GM19035 (cell line): Measurements from ENCODE around the gene PBX4.

Source experiments
- ATAC-seq: cut with Tn5 transposase; IDR thresholded peaks from one replicate; pipeline ENCODE4 v1.9.1; 2021; ENCODE audit not compliant: unreplicated experiment

Gene PBX4

DNA sequence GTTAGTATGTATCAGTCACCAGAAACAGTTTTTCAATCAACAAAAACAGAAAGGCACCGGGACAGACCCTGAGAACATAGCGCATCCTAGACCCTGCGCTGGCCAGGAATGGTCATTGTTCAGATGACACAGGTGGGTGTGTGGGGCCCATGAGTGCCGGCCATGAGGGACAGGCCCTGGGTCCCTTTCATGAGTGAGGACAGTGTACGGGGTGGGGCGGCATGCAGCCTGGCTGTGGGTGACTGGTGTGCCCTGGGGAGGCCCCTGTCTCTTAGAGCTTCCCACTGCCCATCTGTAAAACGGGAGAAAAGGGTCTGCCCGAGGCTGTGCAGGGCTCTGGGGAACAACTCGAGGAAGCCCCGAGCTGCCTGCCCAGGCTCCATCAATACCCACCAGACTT is 25.8 kb downstream of the PBX4 start:
- ATAC-seq = no peak

DNA sequence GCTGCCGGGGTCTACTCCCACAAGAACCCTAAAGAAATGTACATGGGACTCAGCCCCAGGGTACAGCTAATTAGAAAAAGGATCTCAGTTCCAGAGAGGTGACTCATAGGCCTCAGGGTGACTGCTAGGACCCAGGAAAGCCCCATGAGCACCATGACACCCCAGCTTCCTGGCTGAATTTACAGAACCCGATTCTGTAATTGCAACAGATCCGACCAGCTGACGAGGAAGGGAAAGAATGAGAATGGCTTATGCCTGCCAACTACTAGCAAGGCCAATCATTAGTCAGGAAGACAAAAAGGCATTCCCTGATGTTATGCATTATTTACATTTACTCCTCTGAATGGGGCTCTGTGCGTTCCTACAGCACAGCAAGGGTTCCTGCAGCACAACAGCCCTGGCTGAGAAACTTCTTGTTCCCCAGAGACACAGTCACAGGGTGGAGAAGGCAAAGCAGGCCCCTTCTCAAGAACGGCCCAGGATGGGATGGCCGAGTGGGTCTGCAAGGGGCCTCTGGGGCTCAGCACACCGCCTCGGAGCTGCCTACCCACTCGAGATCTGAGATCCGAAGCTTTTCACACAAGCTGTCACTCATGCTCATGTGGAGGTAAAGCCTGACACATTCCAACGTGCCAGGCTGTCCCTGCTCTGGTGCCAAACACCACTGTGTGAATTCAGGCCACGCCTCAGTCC is 27.2 kb downstream of the PBX4 start:
- peak; percentile 62 for ATAC-seq

DNA sequence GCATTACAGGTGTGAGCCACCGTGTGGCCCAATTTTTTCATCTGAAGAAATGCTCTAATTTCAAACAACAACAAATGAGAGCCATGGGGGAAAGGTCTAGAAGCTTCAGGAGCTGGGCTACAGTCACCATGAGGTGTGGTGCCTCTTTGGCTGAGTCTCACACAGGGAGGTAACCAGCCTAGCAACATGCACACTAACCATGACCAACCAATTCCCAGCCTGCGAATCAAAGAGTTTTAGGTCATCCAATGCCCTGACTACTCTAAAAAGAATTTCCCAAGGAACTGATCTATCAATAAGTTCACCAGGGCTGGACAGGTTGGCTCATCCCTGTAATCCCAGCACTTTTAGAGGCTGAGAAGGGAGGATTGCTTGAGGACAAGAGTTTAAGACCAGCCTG is 29.9 kb downstream of the PBX4 start:
- ATAC-seq = no peak

DNA sequence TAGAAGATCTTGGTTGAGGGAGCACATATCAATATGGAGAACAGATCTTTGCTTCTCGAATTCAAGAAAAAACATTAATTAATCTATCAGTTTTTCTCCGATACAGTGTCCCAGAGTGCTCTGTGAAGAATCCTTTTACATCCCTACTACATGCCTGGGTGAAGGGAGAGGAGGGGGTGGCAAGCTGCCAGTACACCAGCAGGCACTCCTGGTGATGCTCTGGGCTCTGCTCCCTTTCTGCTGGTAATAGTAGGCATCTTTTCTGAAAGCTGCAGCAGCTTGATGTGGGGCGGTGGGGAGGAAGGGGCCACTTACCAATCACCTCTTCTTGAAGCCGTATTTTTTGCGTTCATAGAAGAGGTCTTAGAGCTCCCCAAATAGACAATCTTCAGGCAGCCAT is 30.7 kb downstream of the PBX4 start:
- no peak for ATAC-seq

DNA sequence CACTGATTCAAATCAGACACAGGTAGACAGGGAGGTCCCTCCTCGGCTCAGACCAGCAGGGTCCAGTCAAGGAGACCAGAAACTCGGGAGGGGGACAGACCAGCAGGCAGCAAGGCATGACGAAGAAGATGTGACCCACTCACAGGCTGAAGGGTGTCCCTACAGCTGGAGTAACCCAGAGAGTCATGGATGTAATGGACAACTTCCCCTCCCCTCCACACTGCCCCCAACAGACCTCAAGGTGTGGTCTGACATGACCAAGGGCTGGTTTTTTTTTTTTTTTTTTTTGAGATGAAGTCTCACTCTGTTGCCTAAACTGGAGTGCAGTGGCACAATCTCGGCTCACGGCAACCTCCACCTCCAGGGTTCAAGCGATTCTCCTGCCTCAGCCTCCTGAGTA is 34.1 kb downstream of the PBX4 start:
- ATAC-seq = no peak

DNA sequence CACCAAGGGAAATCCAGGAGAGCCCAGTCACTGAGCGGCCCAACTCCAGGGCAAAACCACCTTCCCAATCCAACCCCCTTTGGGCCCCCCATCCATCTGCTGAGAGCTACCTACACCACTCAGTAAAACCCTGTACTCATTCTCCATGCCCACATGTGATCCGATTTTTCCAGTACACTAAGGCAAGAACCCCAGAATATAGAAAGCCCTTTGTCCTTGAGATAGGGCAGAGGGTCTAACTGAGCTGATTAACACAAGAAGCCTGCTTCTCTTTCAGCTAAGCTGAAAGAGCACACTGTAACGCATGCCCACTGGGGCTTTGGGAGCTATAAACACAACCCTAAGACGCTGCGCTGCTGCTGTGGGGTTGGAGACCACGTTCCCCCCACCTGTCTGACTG is 36.0 kb downstream of the PBX4 start:
- ATAC-seq = no peak

DNA sequence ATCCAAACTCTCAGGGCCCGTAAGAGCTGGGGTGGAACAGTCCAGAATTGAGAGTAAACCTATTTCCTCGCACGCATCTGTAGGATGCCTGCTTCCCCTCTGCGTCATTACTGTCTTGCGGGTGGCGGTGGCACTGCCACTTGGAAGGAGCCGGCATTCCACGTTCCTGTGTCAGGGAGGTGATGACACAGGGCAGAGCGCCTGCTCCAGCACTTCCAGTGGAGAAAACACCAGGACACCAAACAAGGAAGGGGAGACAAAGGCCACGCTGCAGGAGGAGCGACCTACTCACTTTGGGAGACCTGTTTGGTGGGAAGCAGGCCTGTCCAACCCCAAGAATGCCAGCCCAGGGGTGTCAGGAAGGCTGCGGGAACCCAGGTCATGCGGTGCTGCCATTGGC is 37.1 kb downstream of the PBX4 start:
- no peak for ATAC-seq

DNA sequence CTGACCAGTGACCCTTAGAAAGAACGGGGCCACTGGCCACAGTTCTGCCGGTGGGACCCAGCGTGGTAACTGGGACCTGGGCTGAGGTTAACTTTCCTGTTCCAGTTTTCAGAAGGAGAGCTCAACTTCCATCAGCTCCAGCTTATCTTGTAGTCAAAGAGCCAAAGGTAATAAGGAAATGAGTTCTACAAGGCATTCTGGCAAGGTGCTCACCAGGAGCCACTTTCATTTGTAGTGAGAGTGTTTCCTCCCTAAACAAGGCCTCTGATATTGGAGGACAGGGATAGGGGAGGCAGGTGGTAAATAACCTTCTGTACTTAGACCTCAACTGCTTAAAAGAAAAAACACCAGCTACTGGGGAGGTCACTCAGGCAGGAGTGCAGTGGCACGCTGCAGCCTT is 38.1 kb downstream of the PBX4 start:
- no peak for ATAC-seq

DNA sequence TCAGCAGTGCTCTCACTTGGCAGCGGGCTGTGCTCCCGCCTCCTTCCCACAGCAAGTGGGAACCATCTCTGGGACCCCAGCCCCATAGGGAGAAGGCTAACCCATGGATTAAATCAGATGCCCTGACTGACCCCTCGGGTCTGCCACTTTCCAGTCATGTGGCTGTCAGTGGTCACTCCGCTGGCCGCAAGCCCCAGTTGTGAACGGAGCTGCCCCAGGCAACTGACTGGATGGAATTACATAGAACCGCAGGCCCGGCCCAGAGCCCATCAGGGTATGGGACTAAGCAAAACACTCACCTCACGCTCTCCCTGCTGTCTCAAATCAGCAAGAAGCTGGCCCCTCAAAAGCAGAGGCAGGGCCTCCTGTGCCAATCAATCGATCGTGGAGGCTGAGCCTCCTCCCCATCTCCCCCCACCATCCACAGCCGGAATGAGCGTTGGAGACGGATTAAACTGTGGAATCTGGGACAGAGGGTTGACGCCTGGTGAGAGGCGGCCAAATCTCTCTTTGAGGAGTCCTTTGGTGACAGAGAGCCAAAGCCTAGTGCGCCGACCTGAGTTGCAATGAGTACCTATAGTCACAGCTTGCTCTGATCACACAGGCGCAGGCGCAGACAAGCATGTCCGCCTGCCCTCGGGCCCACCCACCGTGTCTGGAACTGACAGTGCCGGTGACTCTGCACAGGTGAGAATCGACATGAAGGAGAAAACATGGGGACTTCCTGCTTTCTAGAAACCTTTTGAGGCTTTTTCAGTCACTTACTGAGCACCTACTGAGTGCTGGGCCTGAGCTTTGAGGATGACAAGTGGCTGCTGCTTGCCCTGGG is 38.7 kb downstream of the PBX4 start:
- no peak for ATAC-seq

DNA sequence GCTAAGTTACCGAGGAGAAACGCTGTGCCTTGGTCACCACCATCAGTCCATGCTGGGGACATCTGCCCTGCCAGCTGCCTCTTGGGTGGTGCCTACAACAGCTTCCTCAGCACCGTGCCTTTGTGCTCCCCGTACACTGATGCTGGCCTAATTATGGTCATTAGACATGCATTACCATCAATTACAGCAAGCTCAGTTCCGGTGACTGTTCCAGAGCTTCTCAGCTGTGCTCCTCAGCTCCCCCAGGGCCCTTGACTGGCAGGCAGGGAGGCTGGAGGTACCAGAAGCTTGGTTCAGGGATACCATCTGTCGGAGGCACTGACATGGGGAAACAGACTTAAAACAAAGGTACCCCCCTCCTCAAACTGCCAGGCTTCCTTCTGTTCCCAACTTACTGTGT is 40.2 kb downstream of the PBX4 start:
- ATAC-seq = no peak

DNA sequence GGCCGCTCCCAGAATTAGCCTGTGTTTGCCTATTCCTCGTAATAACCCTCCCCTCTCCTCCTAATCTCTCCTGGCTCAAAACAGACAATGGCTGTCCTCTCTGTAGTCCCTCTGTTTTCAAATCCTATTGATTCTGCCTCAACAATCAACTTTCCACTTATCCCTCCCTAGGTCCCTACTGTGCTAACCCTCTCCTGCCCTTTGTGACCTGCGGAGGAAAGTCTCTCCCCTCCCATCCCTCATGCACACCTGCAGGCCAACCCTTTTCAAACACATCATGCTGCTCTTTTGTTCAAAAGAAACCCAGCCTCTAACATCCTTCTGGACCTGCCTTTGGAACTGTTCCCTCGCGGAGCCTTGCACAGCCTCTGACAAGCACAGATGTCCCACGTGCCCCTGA is 43.1 kb downstream of the PBX4 start:
- ATAC-seq = no peak

DNA sequence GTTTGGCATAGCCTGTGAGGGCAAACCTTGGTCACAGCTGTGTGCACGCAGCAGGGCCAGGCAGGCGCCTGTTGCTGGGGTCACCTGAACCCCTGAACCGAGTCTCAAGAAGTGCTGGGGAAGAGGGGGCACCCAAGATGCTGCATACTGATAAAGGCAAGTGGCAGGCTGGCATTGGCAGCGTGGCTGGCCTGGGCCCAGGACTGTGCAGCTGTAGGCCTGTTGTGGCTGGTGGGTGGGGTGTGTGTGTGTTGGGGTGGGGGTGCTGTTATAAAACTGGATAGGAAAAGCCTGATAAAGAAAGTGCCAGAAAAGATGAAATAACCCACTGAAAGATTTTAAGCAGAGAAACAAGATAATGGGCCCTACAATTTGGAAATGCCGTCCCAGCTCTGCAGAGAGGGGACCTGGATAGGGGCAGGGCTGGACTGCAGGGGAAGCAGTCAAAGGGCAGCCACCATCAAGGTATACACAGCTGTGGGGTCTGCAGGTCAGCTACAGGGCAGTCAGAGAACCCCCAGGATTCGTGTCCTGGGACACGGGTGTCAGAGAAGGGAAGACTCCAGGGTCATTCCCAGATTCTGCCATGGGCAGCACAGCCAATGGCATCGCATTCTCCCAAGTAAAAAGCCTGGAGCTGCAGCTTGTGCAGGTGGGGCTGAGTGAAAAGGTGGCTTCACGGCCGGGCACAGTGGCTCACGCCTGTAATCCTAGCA is 47.3 kb downstream of the PBX4 start:
- no peak for ATAC-seq

DNA sequence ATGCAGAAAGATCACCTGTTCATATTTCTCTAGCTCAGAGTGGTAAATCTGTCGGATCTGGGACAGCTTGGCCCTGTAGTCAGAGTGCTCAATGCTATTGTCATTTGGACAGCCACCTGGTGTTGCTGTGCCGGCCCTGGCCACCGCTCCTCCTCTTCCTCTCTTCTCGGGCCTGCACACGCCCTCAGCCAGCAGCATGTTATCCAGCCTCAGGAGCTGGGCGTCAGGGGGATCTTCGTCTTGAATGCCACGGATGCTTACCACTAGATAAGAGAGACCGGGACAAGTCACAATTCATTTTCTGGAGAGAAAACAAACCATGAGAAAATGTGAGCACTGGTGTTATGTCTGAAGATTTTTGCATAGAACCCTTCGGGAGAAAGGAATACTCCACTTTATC is 47.9 kb downstream of the PBX4 start:
- no peak for ATAC-seq

DNA sequence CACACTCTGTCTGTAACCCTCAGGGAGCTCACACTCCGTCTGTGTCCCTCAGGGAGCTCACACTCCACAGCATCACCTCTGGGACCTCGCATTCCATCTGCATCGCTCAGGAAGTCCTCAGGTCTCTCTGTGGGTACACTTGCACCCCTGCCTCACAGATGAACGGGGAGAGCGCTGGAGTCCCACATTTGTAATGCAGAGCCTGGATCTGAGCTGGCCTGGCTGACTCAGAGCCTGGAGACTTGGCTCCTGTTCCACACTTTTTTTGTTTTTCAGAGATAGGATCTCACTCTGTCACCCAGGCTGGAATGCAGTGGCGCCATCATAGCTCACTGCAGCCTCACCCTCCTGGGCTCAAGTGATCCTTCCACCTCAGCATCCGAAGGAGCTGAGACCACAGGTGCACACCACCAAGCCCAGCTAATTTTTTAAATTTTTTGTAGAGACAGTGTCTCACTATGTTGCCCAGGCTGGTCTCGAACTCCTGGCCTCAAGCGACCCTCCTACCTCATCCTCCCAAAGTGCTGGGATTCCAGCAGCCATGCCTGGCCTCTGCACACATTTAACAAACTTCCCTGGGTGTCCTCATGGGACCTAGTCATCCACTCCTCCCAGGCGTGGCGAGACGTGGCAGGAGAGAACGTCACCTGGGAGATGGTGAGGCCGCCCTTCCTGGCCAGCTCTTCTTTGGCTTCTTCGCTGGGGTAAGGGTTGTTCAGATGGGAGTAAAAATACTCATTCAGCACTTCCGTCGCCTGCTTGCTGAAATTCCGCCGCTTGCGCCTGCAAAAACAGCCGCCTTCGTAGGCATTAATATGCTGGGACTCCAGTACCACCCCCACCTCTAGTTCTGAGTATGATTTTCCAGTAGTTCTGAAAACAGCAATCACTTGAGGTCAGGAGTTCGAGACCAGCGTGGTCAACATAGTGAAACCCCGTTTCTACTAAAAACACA is 49.4 kb downstream of the PBX4 start:
- no peak for ATAC-seq

DNA sequence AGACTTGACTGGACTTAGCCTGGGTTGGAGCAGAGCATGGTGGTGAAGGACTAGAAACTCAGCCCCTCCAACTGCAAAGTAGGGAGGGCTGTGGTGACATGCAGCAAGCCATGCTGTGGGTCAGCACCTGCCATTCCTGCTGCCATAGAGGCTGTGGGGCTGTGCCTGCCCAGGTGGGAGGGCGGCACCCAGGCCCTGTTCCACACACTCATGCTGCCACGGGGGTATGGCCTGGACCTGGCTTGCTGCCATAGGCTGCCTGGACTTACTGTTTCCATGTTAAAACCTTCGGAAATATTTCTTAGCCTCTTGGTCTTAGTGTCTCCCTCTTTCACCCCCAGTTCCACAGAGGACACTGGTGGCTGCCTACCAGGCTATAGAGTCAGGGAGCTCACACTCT is 51.1 kb downstream of the PBX4 start:
- ATAC-seq = no peak

DNA sequence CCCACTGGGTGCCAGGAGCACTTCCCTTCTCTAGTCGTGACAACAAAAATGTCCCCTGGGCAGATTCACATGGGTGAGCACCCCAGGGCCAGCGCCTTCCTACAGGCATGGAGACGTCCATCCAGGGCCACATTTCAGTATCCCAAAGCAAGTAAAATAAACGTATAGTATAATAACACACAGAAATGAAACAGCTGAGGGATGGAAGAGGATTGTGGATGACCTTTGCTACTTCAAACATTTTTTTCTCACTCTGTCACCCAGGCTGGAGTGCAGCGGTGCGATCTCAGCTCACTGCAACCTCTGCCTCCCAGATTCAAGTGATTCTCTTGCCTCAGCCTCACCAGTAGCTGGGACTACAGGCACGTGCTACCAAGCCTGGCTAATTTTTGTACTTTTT is 52.2 kb downstream of the PBX4 start:
- no peak for ATAC-seq

DNA sequence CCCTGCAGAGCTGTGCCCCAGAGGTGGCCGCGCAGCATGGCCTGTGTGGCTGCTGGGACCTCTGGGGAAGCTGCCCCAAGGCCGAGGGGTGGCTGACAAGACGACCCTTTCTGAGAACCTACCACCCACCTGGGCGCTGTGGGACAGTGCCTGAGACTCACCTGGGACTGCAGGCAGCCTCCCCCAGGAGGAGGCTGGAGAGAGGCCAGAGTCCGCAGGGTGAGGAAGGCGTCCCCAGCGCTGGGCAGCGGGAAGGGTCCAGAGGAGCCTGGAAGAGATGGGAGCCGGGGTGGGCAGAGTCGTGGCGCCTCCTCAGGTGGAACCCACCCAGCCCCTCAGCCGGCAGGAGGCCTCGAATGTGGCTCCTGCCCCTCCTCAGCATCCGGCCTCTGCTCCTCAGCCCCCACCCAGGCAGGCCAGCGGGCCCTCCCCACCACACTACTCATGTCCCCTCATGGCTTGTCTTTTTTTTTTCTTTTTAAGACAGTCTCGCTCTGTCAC is 55.1 kb downstream of the PBX4 start:
- no peak for ATAC-seq

DNA sequence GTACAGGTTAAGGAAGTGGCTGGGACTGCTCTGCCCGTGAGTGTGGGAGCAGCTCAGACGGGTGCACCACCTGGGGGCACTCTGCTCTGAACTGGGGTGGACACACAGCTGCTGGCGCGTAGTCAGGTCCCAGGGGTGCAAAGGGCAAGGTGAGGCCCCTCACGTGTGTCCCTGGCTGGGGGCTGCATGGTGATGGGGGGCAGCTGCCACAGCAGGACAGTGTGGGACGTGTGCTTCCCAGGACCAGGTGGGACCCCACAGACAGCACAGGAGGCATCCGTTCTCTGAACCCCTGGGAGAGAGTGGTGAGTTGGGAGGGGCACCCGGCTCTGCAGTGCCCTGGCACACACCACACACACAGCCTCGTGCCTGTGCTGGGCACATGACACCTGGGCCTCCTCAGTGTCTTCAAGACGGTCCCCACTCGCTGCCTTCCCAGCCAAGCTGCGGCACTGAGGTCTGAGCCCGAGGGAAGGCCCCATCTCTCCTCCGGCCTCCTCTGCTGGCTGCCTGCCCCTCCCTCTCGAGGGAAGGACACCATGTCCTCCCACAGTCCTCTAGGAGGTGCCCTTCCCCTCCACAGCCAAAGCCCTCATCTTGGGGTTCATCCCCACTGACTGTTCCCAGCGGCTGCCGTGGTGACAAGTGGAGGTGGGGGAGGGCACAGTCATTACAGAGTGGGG is 55.7 kb downstream of the PBX4 start:
- ATAC-seq = no peak

DNA sequence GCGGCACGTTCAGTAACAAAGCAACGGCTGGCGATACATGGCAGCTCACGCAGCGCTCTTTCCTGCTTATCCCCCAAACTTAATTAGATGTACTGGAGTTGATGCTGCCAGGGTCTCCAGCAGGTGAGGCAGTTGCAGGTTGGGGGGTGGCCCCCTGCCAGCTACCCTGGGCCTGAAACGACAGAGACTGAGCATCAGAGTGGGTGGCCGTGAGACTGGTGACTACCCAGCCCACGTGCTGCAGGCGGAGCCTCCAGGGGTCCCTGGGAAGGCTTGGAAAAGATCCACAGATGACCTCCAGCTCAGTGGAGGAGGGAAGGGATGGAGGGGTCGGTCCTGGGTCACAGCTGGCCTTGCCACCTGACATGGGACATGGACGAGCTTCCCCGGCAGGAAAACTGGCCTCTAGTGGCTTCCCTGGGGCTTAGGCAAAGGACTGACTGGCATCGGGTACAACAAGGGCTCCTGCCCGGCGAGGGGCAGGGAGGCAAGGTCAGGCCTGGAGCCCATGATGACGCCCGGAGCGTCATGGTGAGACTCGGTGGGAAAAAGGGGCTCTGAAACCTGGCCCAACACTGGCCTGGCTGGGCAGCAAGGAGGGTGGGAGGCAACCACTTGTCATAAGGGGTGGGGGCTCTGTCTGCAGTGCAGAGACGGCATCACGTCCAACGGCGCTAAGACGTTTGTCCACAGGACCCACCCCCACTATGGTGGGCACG is 56.4 kb downstream of the PBX4 start:
- no peak for ATAC-seq

DNA sequence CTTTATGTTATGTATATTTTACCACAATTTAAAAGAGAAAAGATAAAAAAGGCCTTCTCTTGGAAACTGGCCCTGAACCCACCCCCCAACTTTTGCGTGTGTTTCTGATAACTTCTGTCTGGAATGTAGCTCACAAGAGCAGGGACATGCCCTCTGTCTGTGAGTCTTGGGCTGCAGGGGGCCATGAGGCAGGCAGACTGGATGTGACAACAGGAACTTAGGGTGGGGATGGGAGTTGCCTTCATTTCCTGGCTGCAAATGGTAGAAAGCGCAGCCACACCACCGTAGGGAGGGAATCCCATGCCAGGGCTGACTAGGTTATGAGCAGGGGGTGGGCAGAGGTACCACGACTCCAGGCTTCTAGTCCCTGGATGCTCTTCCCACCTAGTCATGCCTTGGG is 58.6 kb downstream of the PBX4 start:
- ATAC-seq = no peak
